Thoracic aorta (tissue), 2 donors: Measurements from ENCODE around the gene PPIL6. TPM values are rescaled to one million over a fixed set of nuclear protein-coding genes. Genes with fewer than 3 reads are reported as not detected.

Source experiments
- ATAC-seq: fragments of 150-250 bp; one replicate; pipeline ENCODE4 v1.8.0; 2017; ENCODE audit warnings: low read depth; ENCODE audit not compliant: insufficient number of reproducible peaks, low FRiP score
- DNase-seq: peaks from one replicate; pipeline ENCODE4 v3.0.0-alpha.2; 2020; ENCODE audit warnings: low spot score
- H3K27ac ChIP-seq, 2 donors: fragments of 200-600 bp; sonication (generic); 1 replicate in 1 of 2; 2 replicates in 1 of 2; pipeline ENCODE4 v1.5.1; 2016; ENCODE audit warnings: mild to moderate bottlenecking in 2 of 2, moderate library complexity in 2 of 2
- H3K27me3 ChIP-seq: fragments of 200-600 bp; sonication (generic); replicated peaks from 2 replicates; pipeline ENCODE4 v1.6.0; 2016; ENCODE audit warnings: mild to moderate bottlenecking; ENCODE audit not compliant: insufficient read depth
- H3K36me3 ChIP-seq: fragments of 200-600 bp; sonication (generic); one replicate; pipeline ENCODE4 v1.5.1; 2016
- H3K4me1 ChIP-seq, 2 donors: fragments of 200-600 bp; sonication (generic); 1 replicate in 1 of 2; 2 replicates in 1 of 2; pipeline versions ENCODE4 v1.5.1 to v1.6.0; 2016; ENCODE audit warnings: low read depth in 2 of 2, mild to moderate bottlenecking in 1 of 2; ENCODE audit not compliant: control insufficient read depth in 1 of 2
- H3K4me3 ChIP-seq: fragments of 200-600 bp; sonication (generic); 2 replicates; pipeline ENCODE4 v1.5.1; 2016; ENCODE audit warnings: mild to moderate bottlenecking
- H3K9me3 ChIP-seq: fragments of 200-600 bp; sonication (generic); 2 replicates; pipeline ENCODE4 v1.5.1; 2016
- CTCF ChIP-seq: fragments of 200-600 bp; sonication (generic); IDR thresholded peaks from one replicate; pipeline ENCODE4 v1.5.1; 2019; ENCODE audit warnings: antibody characterized with exemption
- total RNA-seq, 2 donors: library from RNA; depleted of rRNA; stranded (reverse); fragments of >200 nt; gene quantifications; one replicate each; pipeline versions ENCODE4 v1.1.0 to v1.2.3, GENCODE V29; 2016

PPIL6 gene
- total RNA-seq, 2 donors from 2014 or later, result 2.2 to 5.8 TPM

- DNase-seq, result no peak
- H3K4me1 ChIP-seq, result peaks cover 0 to 3% of the 10 kb centered on the region in 2 donors
- no peak overlapping the region for H3K27ac ChIP-seq
- TF ChIP-seq CTCF, result no peak
- peaks cover 35% of the 10 kb centered on the region for H3K36me3 ChIP-seq
- no peak overlapping the region for H3K4me3 ChIP-seq
- no peaks in the 10 kb centered on the region for H3K9me3 ChIP-seq
- no peak for ATAC-seq
- H3K27me3 ChIP-seq, result no peaks in the 10 kb centered on the region
Observed at GRCh38 chr6:109448615-109449014, 8.2 kb upstream of the PPIL6 start.

- no peak for DNase-seq
- peaks cover 35% of the 10 kb centered on the region for H3K36me3 ChIP-seq
- no peaks in the 10 kb centered on the region for H3K27me3 ChIP-seq
- H3K4me1 ChIP-seq, result no peaks in the 10 kb centered on the region
- no peak for ATAC-seq
- H3K4me3 ChIP-seq, result no peak overlapping the region
- no peaks in the 10 kb centered on the region for H3K9me3 ChIP-seq
- H3K27ac ChIP-seq, result no peak overlapping the region
- TF ChIP-seq CTCF, result no peak
Observed at GRCh38 chr6:109447878-109448555, 7.6 kb upstream of the PPIL6 start.

GRCh38 chr6:109447087-109447486 lies 6.7 kb upstream of the PPIL6 start:
- no peak for ATAC-seq
- TF ChIP-seq CTCF, result no peak
- peaks cover 34% of the 10 kb centered on the region for H3K36me3 ChIP-seq

GRCh38 chr6:109446541-109446940 lies 6.1 kb upstream of the PPIL6 start:
- TF ChIP-seq CTCF, result no peak
- no peak for DNase-seq
- no peak for ATAC-seq
- Histone ChIP-seq H3K9me3 (no peaks in the 10 kb centered on the region), H3K4me3 (no peak overlapping the region), H3K27ac (no peak overlapping the region), H3K27me3 (no peaks in the 10 kb centered on the region), H3K4me1 (peaks cover 3 to 6% of the 10 kb centered on the region in 2 donors), H3K36me3 (peaks cover 28% of the 10 kb centered on the region)

More at GRCh38 chr6:109447087-109447486, 6.7 kb upstream of the PPIL6 start:
- no peaks in the 10 kb centered on the region for H3K27me3 ChIP-seq
- no peaks in the 10 kb centered on the region for H3K9me3 ChIP-seq
- H3K4me1 ChIP-seq, result peaks cover 0 to under 1% of the 10 kb centered on the region in 2 donors
- no peak overlapping the region for H3K4me3 ChIP-seq
- no peak overlapping the region for H3K27ac ChIP-seq
- no peak for DNase-seq

- DNase-seq (no peak), ATAC-seq (no peak)
- H3K9me3 ChIP-seq, result no peaks in the 10 kb centered on the region
- H3K27ac ChIP-seq, result no peak overlapping the region
- no peaks in the 10 kb centered on the region for H3K27me3 ChIP-seq
- H3K4me1 ChIP-seq, result peaks cover 6 to 11% of the 10 kb centered on the region in 2 donors
- H3K36me3 ChIP-seq, result peaks cover 26% of the 10 kb centered on the region
- TF ChIP-seq CTCF, result no peak
- H3K4me3 ChIP-seq, result no peak overlapping the region
Observed at GRCh38 chr6:109446072-109446471, 5.6 kb upstream of the PPIL6 start.
